HG02763 (cell line): ENCODE data around the gene BTAF1.
"Not testable (repeated sequence)": the region's sequence is repeated elsewhere in the genome, so short reads cannot be mapped to it uniquely, and the experiment has no call there.

ENCODE experiments used
- ATAC-seq: cut with Tn5 transposase; IDR thresholded peaks from one replicate; pipeline ENCODE4 v1.9.1; 2021; ENCODE audit warnings: mild to moderate bottlenecking, moderate library complexity; ENCODE audit not compliant: unreplicated experiment

Gene BTAF1

GRCh38 chr10:91976317-91977051 lies 52.9 kb downstream of the BTAF1 start:
- ATAC-seq = no peak

- no peak for ATAC-seq
These were observed 53.9 kb downstream of the BTAF1 start for GRCh38 chr10:91977491-91977890.

GRCh38 chr10:91978585-91978984 lies 55.0 kb downstream of the BTAF1 start:
- ATAC-seq = no peak

GRCh38 chr10:91980319-91980718 lies 56.7 kb downstream of the BTAF1 start:
- ATAC-seq = no peak

GRCh38 chr10:91983416-91983815 lies 59.8 kb downstream of the BTAF1 start:
- ATAC-seq = no peak

GRCh38 chr10:91987397-91988037 lies 63.9 kb downstream of the BTAF1 start:
- ATAC-seq = no peak

- no peak for ATAC-seq
These were observed 68.5 kb downstream of the BTAF1 start for GRCh38 chr10:91992031-91992430.

GRCh38 chr10:91996266-91996665 lies 72.7 kb downstream of the BTAF1 start:
- no peak for ATAC-seq

GRCh38 chr10:92001581-92001980 lies 78.0 kb downstream of the BTAF1 start:
- no peak for ATAC-seq

- no peak for ATAC-seq
These were observed 78.4 kb downstream of the BTAF1 start for GRCh38 chr10:92001995-92002394.

GRCh38 chr10:92003258-92003657 lies 79.7 kb downstream of the BTAF1 start:
- ATAC-seq = no peak

GRCh38 chr10:92005978-92006377 lies 82.4 kb downstream of the BTAF1 start:
- ATAC-seq = no peak

GRCh38 chr10:92009445-92009844 lies 85.9 kb downstream of the BTAF1 start:
- ATAC-seq = no peak

GRCh38 chr10:92010047-92010735 lies 86.6 kb downstream of the BTAF1 start:
- no peak for ATAC-seq

- ATAC-seq = no peak
These were observed 88.1 kb downstream of the BTAF1 start for GRCh38 chr10:92011560-92012214.

GRCh38 chr10:92014620-92015019 lies 91.0 kb downstream of the BTAF1 start:
- no peak for ATAC-seq

GRCh38 chr10:92024700-92025099 lies 101.1 kb downstream of the BTAF1 start:
- no peak for ATAC-seq

- not testable (repeated sequence) for ATAC-seq
These were observed 101.8 kb downstream of the BTAF1 start for GRCh38 chr10:92025340-92025739.

GRCh38 chr10:92027141-92027540 lies 103.6 kb downstream of the BTAF1 start:
- no peak for ATAC-seq

- ATAC-seq = no peak
These were observed 108.0 kb downstream of the BTAF1 start for GRCh38 chr10:92031580-92031979.

GRCh38 chr10:92033070-92033469 lies 109.5 kb downstream of the BTAF1 start:
- ATAC-seq = not testable (repeated sequence)
